ENCODE results near the gene SMARCAD1.

- TF ChIP-seq CTCF (IDR thresholded peaks at IDR 0.05) (no peak), POLR2A (IDR thresholded peaks at IDR 0.05) (no peak)
These were observed 127.3 kb downstream of the SMARCAD1 start for GRCh38 chr4:94334962-94335361.
